ENCODE results near the gene DISP3.

DISP3 gene

GRCh38 chr1:11546456-11546855, 67.5 kb downstream of the DISP3 start:
- DNase-seq = no peak

GRCh38 chr1:11550664-11551283, 71.8 kb downstream of the DISP3 start:
- peak; percentile 57 to 71 (median 62) for DNase-seq

DNA sequence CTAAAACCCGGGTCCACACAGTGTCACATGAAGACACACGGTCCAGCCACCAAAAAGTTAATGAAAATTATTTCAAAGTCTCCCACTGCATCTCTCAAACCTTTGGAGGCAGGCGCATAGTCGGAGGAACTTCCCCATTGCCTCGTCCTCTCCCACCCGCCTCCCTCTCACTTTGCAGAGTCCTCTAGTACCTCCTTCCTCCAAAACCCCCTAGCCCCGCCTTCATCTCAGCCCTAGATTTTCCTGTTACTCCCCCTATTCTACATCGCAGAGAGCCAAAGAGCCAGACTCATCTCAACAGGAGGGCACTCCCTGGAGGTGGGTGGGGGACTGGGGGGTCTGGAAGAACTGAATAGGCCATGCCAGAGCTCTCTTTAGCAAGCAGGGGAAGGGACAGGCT, 79.3 kb downstream of the DISP3 start:
- DNase-seq = peak in 3 of 4 experiments; percentile 11 to 39 (median 26)

DNA sequence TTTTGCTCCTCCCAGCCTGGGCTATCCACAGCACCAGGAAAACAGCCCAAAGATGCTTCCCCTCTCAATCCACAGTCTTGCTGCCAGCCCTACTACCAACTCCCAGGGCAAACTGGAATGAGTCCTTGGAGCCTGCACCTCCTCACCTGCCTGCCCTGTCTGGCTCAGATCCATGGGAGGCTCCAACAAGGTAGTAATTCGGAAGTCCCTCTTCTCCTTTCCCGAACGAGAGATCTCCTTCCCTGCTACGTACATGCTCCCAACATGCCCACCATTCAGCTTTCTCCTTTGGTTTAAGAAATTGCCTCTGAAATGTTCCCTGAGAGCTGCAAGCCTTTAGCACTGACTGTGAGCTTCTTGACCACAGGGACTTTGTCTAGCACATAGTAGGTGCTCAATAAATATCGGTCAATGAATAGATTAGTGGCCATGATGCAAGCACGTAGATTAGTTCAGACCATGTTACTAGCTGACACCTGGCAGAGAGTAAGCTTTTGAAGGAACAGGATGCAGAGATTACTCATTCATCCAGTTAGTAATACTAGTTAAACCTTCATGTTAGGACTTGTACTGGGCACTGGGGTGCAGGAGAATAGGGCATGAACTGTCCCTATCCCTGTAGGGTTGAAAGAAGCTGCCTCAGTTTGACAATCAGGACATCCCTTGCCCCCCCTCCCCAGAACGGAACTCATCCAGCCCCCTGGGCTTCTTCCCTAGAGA, 80.1 kb downstream of the DISP3 start:
- no peak for DNase-seq

GRCh38 chr1:11559591-11559970, 80.6 kb downstream of the DISP3 start:
- no peak for DNase-seq

- DNase-seq = no peak
Measured at GRCh38 chr1:11560061-11560460, 81.1 kb downstream of the DISP3 start.

DNA sequence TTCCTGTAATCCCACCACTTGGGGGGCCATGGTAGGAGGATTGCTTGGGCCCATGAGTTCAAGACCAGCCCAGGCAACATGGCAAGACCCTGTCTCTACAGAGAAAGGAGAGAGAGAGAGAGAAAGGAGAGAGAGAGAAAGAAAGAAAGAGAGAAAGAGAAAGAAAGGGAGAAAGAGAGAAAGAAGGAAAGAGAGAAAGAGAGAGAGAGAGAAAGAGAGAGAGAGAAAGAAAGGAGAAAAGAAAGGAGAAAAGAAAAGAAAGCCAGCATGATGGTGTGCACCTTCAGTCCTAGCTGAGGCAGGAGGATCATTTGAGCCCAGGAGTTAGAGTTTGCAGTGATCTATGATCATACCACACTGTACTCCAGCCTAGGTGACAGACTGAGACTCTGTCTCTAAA, 82.8 kb downstream of the DISP3 start:
- no peak for DNase-seq

DNA sequence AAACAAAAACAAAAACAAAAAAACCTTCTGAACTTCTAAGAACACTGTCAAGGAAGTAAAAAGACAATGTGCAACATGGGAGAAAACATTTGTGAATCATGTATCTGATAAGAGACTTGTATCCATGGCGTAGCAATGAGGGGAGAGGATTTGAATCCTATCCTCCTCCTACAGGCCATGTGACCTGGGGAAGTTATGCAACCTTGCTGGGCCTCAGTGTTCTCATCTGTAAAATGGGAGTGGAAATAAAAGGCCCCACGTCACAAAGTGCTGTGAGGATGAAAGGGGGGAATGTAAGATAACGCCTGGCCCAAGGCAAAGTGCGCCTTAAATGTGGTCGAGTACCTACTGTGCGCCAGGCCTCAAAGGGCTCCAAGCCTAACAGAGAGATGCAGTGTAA, 83.7 kb downstream of the DISP3 start:
- no peak for DNase-seq

DNA sequence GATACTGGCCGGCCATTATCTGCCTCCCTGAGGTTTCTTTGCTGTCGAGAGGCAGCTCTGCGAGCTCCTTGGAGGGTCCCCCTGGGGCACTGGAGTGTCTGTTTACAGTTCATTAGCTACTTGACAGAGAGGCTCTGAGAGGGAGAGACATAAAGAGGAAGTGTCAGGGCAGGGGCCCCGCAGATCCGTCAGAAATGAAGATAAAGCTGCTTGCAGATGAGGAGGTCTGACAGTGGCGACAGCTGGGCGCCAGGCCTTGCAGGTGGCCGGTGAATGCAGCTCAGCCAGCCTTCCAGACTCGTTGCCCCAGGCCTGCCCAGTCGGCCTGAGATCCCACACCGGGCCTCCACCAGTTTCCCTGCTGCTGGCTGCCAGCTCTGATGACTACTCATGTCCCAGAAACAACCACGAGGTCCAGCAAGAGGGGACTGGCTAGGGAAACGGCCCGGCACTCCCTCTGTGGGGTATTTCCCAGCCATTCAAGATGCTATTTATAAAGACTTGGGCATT, 84.7 kb downstream of the DISP3 start:
- peak in 2 of 4 experiments; percentile 11 to 16 for DNase-seq

DNA sequence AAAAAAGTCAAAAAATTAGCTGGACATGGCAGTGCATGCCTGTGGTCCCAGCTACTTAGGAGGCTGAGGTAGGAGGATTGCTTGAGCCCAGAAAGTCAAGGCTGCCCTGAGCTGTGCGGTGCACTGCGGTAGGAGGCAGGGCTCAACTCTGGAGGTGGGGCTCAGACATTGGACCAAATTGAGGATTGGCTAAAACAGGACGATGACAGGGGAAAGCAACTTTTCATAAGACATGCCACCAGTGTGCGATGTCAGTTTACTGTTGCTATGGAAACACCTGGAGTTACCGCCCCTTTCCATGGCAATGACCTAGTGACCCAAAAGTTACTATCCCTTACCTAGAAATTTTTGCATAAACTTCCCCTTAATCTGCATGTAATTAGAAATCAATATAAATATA, 85.3 kb downstream of the DISP3 start:
- DNase-seq = no peak

DNA sequence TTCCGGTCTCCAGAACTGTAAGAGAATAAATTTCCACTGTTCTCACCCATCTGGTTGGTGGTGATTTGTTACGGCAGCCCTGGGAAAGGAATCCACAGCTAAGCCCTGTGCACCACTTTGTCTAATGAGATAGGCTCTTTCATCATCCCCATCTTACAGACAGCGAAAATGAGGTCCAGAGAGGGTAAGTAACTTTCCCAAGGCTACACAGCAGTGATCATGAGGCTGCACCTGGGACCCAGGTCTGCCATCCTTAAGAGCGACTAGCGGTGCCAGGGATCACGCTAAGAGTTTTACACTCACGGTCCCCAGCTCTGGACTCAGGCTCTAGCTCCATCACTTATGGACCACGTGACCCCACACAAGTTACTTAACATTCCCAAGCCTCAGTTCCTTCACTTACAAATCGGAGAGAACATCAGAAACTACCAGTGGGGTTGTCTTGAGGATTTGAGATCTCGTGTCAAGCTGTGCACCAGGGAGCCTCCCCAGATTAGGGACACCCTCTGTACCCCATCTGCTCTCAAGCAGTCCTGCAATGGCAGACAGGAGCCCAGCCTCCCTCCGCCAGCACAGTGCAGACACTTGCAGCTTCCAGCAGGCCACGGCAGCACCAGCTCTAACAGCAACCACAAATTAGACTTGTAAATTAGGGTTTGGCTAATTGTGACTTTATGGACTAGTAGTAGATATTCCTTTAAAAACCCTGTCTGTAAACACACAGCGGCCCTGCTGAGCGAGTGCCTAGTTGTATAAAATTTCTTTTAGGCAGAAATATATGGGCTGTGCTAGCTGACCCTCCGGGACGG, 87.3 kb downstream of the DISP3 start:
- no peak for DNase-seq

- DNase-seq = no peak
Measured at GRCh38 chr1:11567244-11568065, 88.5 kb downstream of the DISP3 start.

GRCh38 chr1:11568687-11569086, 89.7 kb downstream of the DISP3 start:
- no peak for DNase-seq

- no peak for DNase-seq
Measured at GRCh38 chr1:11569551-11569950, 90.6 kb downstream of the DISP3 start.

DNA sequence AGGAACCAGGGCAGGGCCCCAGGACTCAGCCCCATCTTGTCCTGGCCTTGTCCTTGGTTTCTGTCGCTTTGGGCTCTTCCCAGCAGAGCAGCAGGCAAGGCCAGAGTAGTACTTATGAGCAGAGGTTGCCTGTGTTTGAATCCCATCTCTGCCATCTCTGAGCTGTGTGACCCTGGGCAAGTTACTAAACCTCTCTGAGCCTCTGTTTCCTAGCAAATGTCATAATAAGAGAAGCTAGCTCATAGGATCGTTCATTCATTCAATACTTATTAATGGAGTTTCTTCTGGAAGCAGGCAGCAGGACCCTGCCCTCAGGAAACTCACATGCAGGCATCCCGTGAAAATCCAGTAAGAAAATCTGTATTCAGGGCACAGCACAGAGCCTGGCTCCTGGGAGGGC, 91.0 kb downstream of the DISP3 start:
- DNase-seq = no peak

DNA sequence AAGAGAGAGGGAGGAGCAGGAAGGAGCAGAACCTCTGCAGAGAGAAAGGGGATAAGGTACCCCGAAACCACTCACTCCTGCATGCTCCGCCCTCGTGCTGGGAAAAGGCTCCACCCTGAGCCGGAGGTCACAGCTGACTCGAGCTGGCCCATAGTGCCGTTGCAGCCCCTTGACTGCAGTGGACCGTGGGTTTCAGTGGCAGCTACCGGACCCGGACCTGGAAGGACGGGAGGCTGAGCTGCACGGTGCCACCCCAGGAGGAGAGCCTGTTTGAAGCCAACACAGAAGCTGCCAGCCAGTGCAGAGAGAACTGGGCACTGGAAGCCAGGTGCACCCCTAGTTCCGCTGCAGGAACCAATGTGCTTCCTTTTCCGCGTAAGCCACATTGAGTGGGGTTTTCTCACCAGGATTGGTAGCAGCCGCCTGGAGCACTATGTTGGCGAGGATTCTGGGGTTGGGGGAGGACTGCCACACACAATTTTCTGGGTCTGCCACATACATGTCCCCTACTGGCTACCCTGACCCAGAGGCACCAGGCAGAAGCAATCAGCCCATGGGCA, 91.9 kb downstream of the DISP3 start:
- no peak for DNase-seq

GRCh38 chr1:11571906-11572616, 93.1 kb downstream of the DISP3 start:
- DNase-seq = peak in 2 of 4 experiments; percentile 5 to 20

DNA sequence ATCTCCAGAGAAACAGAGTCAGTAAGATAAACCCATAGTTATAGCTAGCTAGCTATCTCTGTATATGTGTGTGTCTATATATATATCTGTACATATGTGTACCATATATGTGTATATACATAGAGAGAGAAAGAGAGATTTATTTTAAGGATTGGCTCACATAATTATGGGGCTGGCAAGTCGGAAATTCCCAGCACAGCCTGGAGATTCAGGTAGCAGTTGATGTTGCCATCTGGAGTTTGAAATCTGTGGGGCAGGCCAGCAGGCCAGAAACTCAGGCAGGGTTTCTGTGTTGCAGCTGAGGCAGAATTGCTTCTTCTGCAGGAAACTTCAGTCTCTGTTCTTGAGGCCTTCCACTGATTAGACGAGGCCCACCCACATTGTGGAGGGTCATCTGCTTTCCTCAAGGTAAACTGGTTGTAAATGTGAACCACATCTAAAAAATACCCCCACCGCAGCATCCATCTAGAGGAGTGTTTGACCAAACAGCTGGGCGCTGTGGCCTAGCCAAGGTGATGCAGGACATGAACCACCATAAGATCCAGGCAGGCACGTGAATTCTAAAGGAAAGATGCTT, 94.2 kb downstream of the DISP3 start:
- no peak for DNase-seq

DNA sequence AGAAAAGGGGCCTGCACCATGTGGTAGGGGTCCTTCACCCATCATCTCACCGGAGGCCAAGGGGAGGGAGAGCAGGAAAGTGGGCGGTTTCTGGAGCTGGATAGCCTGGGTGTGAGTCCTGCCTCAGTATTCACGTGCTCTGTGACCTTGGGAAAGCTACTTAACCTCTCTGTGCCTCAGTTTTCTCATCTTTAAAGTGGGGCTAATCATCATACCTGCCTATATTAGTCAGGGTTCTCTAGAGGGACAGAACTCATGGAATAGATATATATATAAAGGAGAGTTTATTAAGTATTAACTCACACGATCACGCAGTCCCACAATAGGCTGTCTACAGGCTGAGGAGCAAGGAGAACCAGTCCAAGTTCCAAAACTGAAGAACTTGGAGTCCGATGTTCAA, 96.6 kb downstream of the DISP3 start:
- DNase-seq = no peak

DNA sequence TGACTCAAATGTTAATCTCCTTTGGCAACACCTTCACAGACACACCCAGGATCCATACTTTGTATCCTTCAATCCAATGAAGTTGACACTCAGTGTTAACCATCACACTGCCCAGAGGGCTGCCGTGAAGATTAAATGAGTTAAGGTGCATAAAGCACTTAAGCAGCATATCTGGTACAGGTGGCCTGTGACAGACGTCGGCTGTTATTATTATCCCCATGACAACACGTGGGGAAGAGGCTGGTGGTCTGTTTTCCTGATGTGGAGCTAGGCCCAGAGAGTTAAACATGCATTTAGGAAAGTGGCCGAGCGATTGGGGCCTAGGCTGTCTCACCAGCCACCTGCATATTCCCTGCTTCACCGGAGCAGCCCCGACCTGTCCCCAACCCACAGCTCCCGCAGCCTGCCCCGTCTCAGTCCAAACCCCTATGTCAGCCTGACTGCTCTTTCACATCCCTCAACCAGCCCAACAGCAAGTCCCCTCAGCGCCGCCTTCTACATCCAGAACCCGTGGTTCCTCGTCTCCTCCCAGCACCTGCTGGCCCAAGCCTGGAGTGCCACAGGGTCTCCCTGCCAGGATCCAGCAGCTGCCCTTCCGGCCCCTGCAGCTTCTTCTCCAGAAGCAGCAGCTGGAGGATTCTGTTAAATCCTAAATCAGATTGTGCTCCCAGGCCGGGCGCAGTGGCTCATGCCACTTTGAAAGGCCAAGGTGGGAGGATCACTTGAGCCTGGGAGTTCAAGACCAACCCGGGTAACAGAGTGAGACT, 97.3 kb downstream of the DISP3 start:
- no peak for DNase-seq

All from suppressor macrophage (primary cell).